ENCODE measurements around the gene PLPP6.

The PLPP6 gene

DNA sequence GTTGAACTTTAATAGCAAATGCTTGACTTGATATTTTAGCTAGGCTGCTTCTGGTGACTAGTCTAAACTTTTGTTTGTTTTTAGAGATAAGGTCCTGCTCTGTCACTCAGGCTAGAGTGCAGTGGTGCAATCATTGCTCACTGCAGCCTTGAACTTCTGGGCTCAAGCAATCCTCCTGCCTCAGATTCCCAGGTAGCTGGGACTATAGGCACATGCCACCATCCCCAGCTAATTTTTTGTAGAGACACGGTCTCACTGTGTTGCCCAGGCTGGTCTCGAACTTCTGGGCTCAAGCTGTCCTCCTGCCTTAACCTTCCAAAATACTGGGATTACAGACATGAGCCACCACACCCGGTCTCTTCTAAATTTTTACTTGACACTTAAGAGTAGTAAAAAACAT is 38.0 kb downstream of the PLPP6 start:
- no peak for DNase-seq (ENCODE audit: low read depth)

DNA sequence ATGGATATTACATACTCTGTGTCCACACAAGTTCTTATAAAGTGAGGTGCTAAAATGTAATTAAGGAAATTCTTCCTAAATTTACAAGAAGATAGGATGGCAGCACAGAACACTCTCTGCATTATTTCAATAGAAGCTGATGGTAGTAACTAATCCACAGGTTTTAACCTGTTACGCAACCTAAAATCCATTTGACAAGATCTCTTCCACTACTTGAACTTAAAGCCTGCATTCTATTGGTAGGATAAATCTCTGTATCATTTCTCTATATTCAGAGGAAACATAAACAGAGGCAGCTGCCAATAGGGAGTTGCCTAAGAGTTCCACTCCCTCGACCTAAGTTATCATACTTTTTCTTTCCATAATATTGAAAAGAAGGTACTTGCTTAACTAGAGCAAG is 38.8 kb downstream of the PLPP6 start:
- DNase-seq (ENCODE audit: low read depth): no peak

DNA sequence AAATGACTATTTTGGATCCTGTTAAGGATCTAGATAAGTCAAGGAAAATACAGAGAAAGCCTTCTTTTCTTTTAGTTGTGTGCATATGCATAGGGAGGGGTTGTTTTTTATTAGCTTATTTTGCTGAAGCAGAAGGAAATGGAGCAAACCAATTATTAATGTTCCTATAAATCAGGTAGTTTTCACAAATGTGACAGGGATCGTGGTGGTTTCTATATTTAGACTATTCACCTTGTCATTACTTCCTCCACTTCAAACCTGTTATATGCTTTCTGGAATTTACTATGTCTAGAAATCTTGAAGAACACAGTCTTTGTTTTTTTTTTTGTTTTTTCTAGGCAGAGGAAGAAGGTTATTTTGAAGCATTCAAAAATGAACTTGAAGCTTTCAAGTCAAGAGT is 39.4 kb downstream of the PLPP6 start:
- DNase-seq (ENCODE audit: low read depth): no peak

DNA sequence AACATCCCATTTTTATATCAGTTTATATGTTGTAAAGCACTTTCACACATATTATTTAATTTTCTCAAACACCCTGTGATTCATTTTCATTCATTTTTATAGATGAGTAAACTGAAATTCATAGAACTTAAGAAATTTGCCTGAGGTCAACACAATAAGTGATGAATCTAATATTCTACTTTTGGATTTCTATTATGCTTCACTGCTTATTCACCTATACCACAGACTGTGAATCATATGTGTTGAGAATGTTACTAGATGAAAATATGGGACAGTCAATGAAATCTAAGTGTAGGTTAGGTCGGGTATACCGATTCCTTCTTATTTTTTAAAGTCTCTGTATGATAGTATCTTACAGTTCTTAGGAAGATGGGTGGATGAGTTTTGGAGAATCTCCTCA is 42.0 kb downstream of the PLPP6 start:
- no peak for DNase-seq (ENCODE audit: low read depth)

DNA sequence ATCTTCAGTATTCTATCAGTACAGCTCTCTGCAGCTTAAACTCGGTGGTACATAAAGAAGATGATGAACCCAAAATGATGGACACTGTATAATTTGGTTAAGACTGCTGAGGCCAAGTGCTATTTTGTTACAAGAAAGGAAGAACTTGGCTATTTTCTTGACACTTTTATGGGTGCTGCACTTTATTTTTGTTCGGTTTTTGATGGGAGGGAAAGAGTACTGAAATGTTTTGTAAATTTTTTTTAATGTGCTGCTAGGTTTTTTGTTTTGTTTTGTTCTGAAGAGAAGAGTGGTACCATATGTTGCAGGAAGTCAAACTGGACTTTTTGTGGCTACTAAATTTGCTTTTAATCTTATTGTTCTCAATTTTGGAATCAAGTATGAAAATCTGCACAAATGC is 43.9 kb downstream of the PLPP6 start:
- no peak for DNase-seq (ENCODE audit: low read depth)

DNA sequence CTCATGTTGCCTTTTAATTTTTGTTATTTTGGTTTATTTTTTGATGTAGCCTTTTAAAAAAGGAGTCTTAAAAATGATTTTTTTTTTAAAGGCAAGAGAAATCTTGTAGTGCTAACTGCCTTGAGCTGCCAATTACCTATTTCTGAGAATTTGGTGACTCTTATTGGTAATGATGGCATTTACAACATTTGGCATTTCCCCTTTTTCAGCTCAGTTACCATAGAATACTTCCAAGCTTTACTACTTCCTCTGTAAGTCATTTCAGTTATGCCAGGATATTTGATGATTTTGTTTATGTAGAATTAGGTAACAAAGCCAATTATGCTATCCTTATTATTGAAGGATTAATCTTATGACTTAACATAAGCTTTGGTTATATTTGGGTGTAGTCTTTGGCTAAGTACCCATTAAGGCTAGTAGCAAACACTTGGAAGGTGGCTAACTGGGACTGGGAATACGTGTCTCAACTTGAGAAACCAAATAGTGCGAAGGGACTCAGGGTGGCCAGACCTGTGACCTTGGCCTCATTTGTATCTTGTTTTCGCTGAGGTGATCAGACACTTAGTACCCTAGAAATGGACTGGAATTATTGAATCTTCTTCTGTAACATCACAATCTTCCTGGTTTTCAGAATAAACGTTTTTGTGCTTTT is 45.0 kb downstream of the PLPP6 start:
- DNase-seq (ENCODE audit: low read depth): no peak

DNA sequence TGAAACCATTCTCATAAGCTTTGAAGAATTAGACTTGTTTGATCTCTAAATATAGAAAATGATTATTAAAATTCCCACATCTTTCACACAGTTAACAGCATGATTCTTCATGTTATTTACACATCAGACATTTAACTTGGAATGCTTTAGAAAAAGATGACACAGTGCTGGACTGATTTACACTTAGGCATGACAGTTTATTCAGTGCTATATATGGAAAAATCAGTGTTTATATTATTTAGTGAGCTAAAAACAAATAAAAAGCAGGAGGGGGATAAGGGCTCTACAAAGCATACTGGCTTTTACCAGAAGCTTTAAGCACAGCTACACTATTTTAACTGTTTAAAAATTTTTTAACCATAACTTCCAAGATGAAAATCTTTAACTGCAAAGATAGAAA is 47.3 kb downstream of the PLPP6 start:
- DNase-seq (ENCODE audit: low read depth): no peak

DNA sequence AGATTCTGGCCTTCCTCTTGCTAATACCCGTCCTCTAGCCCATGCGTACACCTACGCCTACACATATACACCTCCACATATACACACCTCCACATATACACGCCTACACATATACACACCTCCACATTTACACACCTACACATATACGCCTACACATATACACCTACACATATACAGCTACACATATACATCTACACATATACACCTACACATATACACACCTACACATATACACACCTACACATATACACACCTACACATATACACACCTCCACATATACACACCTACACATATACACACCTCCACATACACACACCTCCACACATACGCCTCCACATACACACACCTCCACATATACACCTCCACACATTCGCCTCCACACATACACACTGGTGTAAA is 51.8 kb downstream of the PLPP6 start:
- DNase-seq (ENCODE audit: low read depth): no peak

DNA sequence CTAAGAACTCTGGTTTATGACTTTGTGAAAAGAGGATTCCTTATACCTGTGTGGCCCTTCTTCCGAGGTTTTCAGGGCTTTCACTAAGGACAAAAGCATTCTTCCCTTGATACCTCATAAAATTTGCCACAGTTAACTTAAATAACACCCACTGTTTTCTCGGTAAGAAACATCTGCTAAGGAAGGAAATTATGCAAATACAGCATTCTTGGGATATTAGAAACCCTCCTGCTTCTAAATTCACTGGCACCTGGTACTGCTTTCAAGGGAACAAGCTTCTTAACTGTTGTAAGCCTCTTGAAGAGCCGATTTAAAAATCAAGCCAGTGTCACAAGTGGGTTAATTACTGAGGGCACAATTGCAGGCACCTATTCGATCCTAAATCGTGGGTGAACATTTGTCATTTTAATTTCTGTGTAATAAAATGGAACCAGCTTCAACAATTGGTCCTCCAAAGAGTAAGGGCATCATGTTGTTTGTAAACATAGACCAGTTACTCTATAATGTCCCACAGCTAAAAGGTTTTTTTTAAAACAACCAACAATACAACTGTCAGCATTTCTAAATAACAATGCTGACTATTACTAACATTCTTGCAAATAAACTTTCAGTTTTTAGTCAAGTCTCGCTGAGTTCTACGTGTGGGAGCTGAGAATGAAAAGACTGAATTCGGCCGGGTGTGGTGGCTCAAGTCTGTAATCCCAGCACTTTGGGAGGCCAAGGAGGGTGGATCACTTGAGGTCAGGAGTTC is 52.3 kb downstream of the PLPP6 start:
- no peak for DNase-seq (ENCODE audit: low read depth)
